Stimulated activated CD8-positive, alpha-beta memory T cell treated with anti-CD3 and anti-CD28 coated beads, Interleukin-7, amount 100 ng/mL, for 48 hours (primary cell): Measurements from ENCODE around the gene LRG1.

Source experiments
- DNase-seq, 2 donors: peaks; one replicate each; pipeline ENCODE4 v3.0.0-alpha.2; 2020; ENCODE audit warnings: low read depth in 1 of 2; ENCODE audit errors: extremely low read depth in 1 of 2

LRG1 gene

GRCh38 chr19:4497770-4498389 is 42.0 kb downstream of the LRG1 start:
- DNase-seq = no peak

GRCh38 chr19:4496304-4496703 is 43.5 kb downstream of the LRG1 start:
- DNase-seq = no peak

- DNase-seq = no peak
Observed at GRCh38 chr19:4495471-4495870, 44.4 kb downstream of the LRG1 start.

GRCh38 chr19:4494691-4495064 is 45.2 kb downstream of the LRG1 start:
- DNase-seq = no peak

- DNase-seq = no peak
Observed at GRCh38 chr19:4493929-4494690, 45.7 kb downstream of the LRG1 start.

- no peak for DNase-seq
Observed at GRCh38 chr19:4493104-4493928, 46.5 kb downstream of the LRG1 start.

GRCh38 chr19:4492337-4493103 is 47.3 kb downstream of the LRG1 start:
- no peak for DNase-seq

- no peak for DNase-seq
Observed at GRCh38 chr19:4491446-4491845, 48.4 kb downstream of the LRG1 start.

- DNase-seq = no peak
Observed at GRCh38 chr19:4488496-4488895, 51.3 kb downstream of the LRG1 start.

- DNase-seq = no peak
Observed at GRCh38 chr19:4487572-4487971, 52.3 kb downstream of the LRG1 start.
